ENCODE data around the gene PRR12.

DNA sequence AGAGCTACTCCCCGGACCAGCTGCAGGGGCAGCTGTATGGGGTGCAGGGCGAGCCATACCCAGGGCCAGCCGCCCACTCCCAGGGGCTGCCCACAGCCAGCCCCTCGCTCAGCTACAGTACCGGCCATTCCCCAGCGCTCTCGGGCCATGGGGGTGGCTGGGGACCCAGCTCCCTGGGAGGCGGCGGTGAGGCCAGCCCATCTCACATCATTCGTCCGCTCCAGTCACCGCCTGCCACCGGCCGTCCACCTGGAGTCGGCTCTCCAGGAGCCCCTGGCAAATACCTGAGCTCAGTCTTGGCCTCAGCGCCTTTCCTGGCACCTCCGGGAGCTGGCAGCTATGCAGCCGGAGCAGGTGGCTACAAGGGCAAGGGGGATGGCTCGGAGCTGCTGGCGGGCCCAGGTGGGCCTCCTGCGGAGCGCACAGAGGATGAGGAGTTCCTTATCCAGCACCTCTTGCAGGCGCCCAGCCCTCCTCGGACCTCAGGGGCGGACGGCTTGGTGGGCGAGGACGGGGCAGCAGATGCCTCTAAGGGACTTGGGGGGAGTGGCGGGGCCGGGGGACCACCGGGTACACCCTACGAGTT lies 4.9 kb downstream of the PRR12 start:
- TF ChIP-seq, protein P1, sequence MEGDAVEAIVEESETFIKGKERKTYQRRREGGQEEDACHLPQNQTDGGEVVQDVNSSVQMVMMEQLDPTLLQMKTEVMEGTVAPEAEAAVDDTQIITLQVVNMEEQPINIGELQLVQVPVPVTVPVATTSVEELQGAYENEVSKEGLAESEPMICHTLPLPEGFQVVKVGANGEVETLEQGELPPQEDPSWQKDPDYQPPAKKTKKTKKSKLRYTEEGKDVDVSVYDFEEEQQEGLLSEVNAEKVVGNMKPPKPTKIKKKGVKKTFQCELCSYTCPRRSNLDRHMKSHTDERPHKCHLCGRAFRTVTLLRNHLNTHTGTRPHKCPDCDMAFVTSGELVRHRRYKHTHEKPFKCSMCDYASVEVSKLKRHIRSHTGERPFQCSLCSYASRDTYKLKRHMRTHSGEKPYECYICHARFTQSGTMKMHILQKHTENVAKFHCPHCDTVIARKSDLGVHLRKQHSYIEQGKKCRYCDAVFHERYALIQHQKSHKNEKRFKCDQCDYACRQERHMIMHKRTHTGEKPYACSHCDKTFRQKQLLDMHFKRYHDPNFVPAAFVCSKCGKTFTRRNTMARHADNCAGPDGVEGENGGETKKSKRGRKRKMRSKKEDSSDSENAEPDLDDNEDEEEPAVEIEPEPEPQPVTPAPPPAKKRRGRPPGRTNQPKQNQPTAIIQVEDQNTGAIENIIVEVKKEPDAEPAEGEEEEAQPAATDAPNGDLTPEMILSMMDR (IDR thresholded peaks at IDR 0.05): no peak
- no peak for TF ChIP-seq EZH2 (IDR thresholded peaks at IDR 0.05; ENCODE audit: borderline replicate concordance, insufficient read depth, low read depth, low read length, poor library complexity, severe bottlenecking)
